Measurements from ENCODE around the gene IL5RA.

Gene IL5RA

DNA sequence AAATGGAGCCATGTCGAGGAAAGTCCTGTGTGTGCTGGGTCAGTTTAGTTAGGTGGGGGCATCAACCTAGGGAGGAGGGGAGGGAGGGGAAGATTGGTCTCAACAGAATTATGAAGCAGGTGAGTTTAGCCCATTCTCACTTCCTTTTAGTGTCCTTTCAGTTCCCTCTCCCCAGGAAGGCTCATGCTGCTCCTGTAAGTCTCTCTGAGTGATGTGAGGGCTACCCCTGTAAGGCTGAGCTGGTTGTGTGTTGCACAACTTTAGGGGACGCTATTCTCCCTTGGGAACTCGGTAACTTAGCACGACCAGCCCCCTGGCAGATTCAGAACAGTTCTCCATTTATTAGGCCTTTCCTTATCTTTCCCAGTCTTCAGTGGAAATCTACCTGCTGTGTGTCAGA, 21.2 kb downstream of the IL5RA start:
- Histone ChIP-seq H3K36me3 (ENCODE audit: control insufficient read depth, low read length) (no peaks in the 10 kb centered on the region), H3K79me2 (ENCODE audit: control insufficient read depth, low read length) (no peaks in the 10 kb centered on the region), H3K4me3 (ENCODE audit: low read length) (no peak overlapping the region), H3K9me2 (replicated peaks; ENCODE audit: control insufficient read depth, low read length) (no peaks in the 10 kb centered on the region), H3K27me3 (ENCODE audit: control insufficient read depth, low read length) (no peaks in the 10 kb centered on the region), H3K27ac (ENCODE audit: low read depth, low read length) (no peak overlapping the region), H4K20me1 (ENCODE audit: control insufficient read depth, insufficient read depth, low read depth, low read length) (no peaks in the 10 kb centered on the region), H3K9me3 (ENCODE audit: control insufficient read depth, insufficient read depth, low read length) (no peaks in the 10 kb centered on the region), H3K4me1 (ENCODE audit: control insufficient read depth, low read length) (peaks cover 10% of the 10 kb centered on the region), H3F3A (ENCODE audit: control insufficient read depth, insufficient read depth) (no peaks in the 10 kb centered on the region), H3K4me2 (ENCODE audit: low read length) (peak overlapping the region; percentile 21)
- TF ChIP-seq, protein P1, sequence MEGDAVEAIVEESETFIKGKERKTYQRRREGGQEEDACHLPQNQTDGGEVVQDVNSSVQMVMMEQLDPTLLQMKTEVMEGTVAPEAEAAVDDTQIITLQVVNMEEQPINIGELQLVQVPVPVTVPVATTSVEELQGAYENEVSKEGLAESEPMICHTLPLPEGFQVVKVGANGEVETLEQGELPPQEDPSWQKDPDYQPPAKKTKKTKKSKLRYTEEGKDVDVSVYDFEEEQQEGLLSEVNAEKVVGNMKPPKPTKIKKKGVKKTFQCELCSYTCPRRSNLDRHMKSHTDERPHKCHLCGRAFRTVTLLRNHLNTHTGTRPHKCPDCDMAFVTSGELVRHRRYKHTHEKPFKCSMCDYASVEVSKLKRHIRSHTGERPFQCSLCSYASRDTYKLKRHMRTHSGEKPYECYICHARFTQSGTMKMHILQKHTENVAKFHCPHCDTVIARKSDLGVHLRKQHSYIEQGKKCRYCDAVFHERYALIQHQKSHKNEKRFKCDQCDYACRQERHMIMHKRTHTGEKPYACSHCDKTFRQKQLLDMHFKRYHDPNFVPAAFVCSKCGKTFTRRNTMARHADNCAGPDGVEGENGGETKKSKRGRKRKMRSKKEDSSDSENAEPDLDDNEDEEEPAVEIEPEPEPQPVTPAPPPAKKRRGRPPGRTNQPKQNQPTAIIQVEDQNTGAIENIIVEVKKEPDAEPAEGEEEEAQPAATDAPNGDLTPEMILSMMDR (IDR thresholded peaks at IDR 0.05; ENCODE audit: low read depth, low read length, poor library complexity, severe bottlenecking) = peak; percentile 37
- TF ChIP-seq EZH2phosphoT487 (IDR thresholded peaks at IDR 0.05; ENCODE audit: borderline replicate concordance, low read length) = no peak

DNA sequence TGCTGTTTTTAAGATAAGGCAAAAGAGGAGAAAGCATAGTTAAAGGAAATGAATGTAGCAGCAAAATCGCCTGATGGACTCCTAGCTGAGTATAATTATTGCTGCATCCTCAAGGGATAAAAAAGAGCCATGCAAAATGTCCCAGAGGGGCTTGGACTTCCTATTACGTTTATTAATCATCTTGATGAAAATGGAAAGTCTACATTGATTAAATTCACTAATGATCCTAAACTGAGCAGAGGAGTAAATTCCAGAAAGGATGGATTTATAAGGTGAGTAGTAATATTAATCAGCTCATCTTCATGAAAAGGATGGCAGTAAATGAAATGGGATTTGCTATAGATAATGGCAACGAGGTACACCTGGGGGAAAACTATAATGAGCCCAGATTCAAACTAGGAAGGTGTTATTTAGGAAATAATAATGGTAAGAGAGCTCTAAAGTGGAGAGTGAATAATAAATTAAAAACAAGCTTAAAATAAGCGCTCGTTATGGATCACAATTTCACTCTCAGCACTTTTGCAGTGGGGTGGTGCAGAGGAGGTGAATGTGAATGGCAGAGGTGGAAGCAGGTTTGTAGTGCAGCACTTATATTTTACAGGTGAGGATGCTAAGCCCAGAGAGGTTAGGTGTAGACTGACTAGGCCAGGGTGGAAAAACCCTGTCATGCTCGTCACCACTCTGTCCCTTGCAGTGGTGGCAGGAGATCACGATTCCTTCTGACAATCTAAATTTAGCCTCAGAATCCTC, 22.3 kb downstream of the IL5RA start:
- no peaks in the 10 kb centered on the region for H3K9me2 ChIP-seq (replicated peaks; ENCODE audit: control insufficient read depth, low read length)
- peaks cover 10% of the 10 kb centered on the region for H3K4me1 ChIP-seq (ENCODE audit: control insufficient read depth, low read length)
- H3K79me2 ChIP-seq (ENCODE audit: control insufficient read depth, low read length) = no peaks in the 10 kb centered on the region
- H3K36me3 ChIP-seq (ENCODE audit: control insufficient read depth, low read length) = no peaks in the 10 kb centered on the region
- H3F3A ChIP-seq (ENCODE audit: control insufficient read depth, insufficient read depth) = no peaks in the 10 kb centered on the region
- no peak overlapping the region for H3K4me3 ChIP-seq (ENCODE audit: low read length)
- peaks cover 2% of the 10 kb centered on the region; the same call in 1 of the 2 replicates for H3K27me3 ChIP-seq (ENCODE audit: control insufficient read depth, low read length)
- H3K4me2 ChIP-seq (ENCODE audit: low read length) = no peak overlapping the region
- no peaks in the 10 kb centered on the region for H3K9me3 ChIP-seq (ENCODE audit: control insufficient read depth, insufficient read depth, low read length)
- TF ChIP-seq, protein P1 (IDR thresholded peaks at IDR 0.05; ENCODE audit: low read depth, low read length, poor library complexity, severe bottlenecking) = no peak
- TF ChIP-seq EZH2phosphoT487 (IDR thresholded peaks at IDR 0.05; ENCODE audit: borderline replicate concordance, low read length) = no peak
- no peaks in the 10 kb centered on the region for H4K20me1 ChIP-seq (ENCODE audit: control insufficient read depth, insufficient read depth, low read depth, low read length)
- no peak overlapping the region for H3K27ac ChIP-seq (ENCODE audit: low read depth, low read length)

DNA sequence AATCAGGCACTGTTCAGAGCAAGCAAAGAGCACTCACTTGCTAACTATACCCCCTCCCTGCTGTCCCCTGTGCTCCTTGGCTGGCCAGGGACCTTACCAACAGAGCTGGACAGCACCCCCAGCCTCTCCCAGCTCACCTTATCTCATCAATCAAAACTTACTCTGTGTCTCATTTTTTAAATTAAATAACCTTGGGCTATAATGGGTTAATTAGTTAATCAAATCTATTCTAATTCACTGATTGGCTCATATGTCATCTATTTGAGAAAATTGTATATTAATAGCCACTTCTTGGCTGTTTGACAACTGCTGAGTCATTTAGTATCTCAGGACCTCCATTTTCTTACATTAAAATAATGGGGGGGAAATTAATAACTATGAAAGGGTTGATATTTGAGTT, 22.9 kb downstream of the IL5RA start:
- H4K20me1 ChIP-seq (ENCODE audit: control insufficient read depth, insufficient read depth, low read depth, low read length) = no peaks in the 10 kb centered on the region
- no peak overlapping the region for H3K4me3 ChIP-seq (ENCODE audit: low read length)
- no peaks in the 10 kb centered on the region for H3F3A ChIP-seq (ENCODE audit: control insufficient read depth, insufficient read depth)
- peaks cover 10% of the 10 kb centered on the region for H3K4me1 ChIP-seq (ENCODE audit: control insufficient read depth, low read length)
- H3K9me2 ChIP-seq (replicated peaks; ENCODE audit: control insufficient read depth, low read length) = no peaks in the 10 kb centered on the region
- no peaks in the 10 kb centered on the region for H3K36me3 ChIP-seq (ENCODE audit: control insufficient read depth, low read length)
- no peaks in the 10 kb centered on the region for H3K9me3 ChIP-seq (ENCODE audit: control insufficient read depth, insufficient read depth, low read length)
- no peak overlapping the region for H3K27ac ChIP-seq (ENCODE audit: low read depth, low read length)
- H3K4me2 ChIP-seq (ENCODE audit: low read length) = no peak overlapping the region
- no peaks in the 10 kb centered on the region for H3K79me2 ChIP-seq (ENCODE audit: control insufficient read depth, low read length)
- no peak for TF ChIP-seq EZH2phosphoT487 (IDR thresholded peaks at IDR 0.05; ENCODE audit: borderline replicate concordance, low read length)
- TF ChIP-seq, protein P1 (IDR thresholded peaks at IDR 0.05; ENCODE audit: low read depth, low read length, poor library complexity, severe bottlenecking) = no peak
- H3K27me3 ChIP-seq (ENCODE audit: control insufficient read depth, low read length) = peaks cover 2% of the 10 kb centered on the region; the same call in 1 of the 2 replicates
